IMR-90 (cell line): Measurements from ENCODE around the gene CROCC2. TPM values are rescaled to one million over a fixed set of nuclear protein-coding genes. Genes with fewer than 3 reads are reported as not detected.

Experiments
- ATAC-seq: fragments of 200-7000 bp; cut with Tn5 transposase; 2 replicates; pipeline ENCODE4 v1.9.1; 2020; ENCODE audit warnings: low read depth, mild to moderate bottlenecking, moderate library complexity
- BruUV-seq: library from RNA; stranded (reverse); fragments of 400-500 nt; replicated peaks from 2 replicates; lab custom pipeline; 2021; lab: Mats Ljungman, UMichigan
- CTCF ChIA-PET: fragments of 300-600 bp; formaldehyde crosslinking; extraction: SDS; loops from one replicate; lab custom pipeline; 2021; ENCODE audit warnings: antibody characterized with exemption; lab: Yijun Ruan, JAX
- POLR2A ChIA-PET: fragments of 300-600 bp; sonication (Branson Sonifier 250); formaldehyde crosslinking; loops from one replicate; lab custom pipeline; 2022; ENCODE audit warnings: antibody characterized with exemption; ENCODE audit not compliant: unreplicated experiment; lab: Charles Lee
- DNase-seq: peaks from one replicate; pipeline ENCODE4 v3.0.0; 2013
- H2AFZ ChIP-seq: replicated peaks from 2 replicates; pipeline ENCODE3; 2013; ENCODE audit warnings: low read length, mild to moderate bottlenecking; ENCODE audit not compliant: poor library complexity
- H2AK5ac ChIP-seq: 2 replicates; pipeline ENCODE4 v1.6.1; 2013; ENCODE audit warnings: low read depth, low read length, inconsistent platforms
- H2AK9ac ChIP-seq: replicated peaks from 2 replicates; pipeline ENCODE3; 2013; ENCODE audit warnings: mild to moderate bottlenecking, low read depth, low read length, moderate library complexity; ENCODE audit not compliant: poor library complexity
- H2BK120ac ChIP-seq: 2 replicates; pipeline ENCODE4 v1.6.1; 2013; ENCODE audit warnings: low read depth, low read length, inconsistent platforms
- H2BK15ac ChIP-seq: 3 replicates; pipeline ENCODE4 v1.6.1; 2013; ENCODE audit warnings: low read depth, low read length, inconsistent platforms
- H2BK20ac ChIP-seq: 2 replicates; pipeline ENCODE4 v1.6.1; 2013; ENCODE audit warnings: low read depth, mild to moderate bottlenecking, inconsistent platforms, low read length, moderate library complexity
- H2BK5ac ChIP-seq: 2 replicates; pipeline ENCODE4 v1.6.1; 2013; ENCODE audit warnings: mild to moderate bottlenecking, low read depth, low read length, inconsistent platforms; ENCODE audit not compliant: poor library complexity, severe bottlenecking
- H3K14ac ChIP-seq: replicated peaks from 2 replicates; pipeline ENCODE4 v1.6.1; 2013; ENCODE audit warnings: low read depth, low read length, inconsistent platforms
- H3K18ac ChIP-seq: 2 replicates; pipeline ENCODE4 v1.6.1; 2013; ENCODE audit warnings: low read depth, low read length, control low read depth
- H3K23ac ChIP-seq: 2 replicates; pipeline ENCODE4 v1.6.1; 2013; ENCODE audit warnings: low read depth, low read length, inconsistent platforms
- H3K27ac ChIP-seq: 2 replicates; pipeline ENCODE4 v1.5.1; 2013; ENCODE audit warnings: mild to moderate bottlenecking, control low read depth, low read length; ENCODE audit not compliant: insufficient read depth
- H3K27me3 ChIP-seq: 2 replicates; pipeline ENCODE4 v1.6.1; 2013; ENCODE audit warnings: low read length; ENCODE audit not compliant: control insufficient read depth, insufficient read depth
- H3K36me3 ChIP-seq: 2 replicates; pipeline ENCODE4 v1.6.1; 2013; ENCODE audit warnings: low read length, mixed read lengths; ENCODE audit not compliant: control insufficient read depth, insufficient read depth
- H3K4ac ChIP-seq: 2 replicates; pipeline ENCODE4 v1.6.1; 2013; ENCODE audit warnings: low read depth, low read length, inconsistent platforms
- H3K4me1 ChIP-seq: 2 replicates; pipeline ENCODE4 v1.6.1; 2013; ENCODE audit warnings: low read length, mixed read lengths; ENCODE audit not compliant: control insufficient read depth, insufficient read depth
- H3K4me2 ChIP-seq: 2 replicates; pipeline ENCODE4 v1.6.1; 2013; ENCODE audit warnings: low read depth, mild to moderate bottlenecking, control low read depth, low read length, moderate library complexity
- H3K4me3 ChIP-seq: 2 replicates; pipeline ENCODE4 v1.5.1; 2013; ENCODE audit warnings: low read depth, mild to moderate bottlenecking, control low read depth, low read length, moderate library complexity; ENCODE audit not compliant: insufficient read depth
- H3K56ac ChIP-seq: 2 replicates; pipeline ENCODE4 v1.6.1; 2013; ENCODE audit warnings: low read length, inconsistent platforms; ENCODE audit not compliant: insufficient read depth; ENCODE audit errors: extremely low read depth
- H3K79me1 ChIP-seq, 2 experiments: 2 replicates each; pipeline ENCODE4 v1.6.1; 2013; ENCODE audit warnings: low read length in 2 of 2, inconsistent platforms in 1 of 2, low read depth in 1 of 2
- H3K9ac ChIP-seq: 2 replicates; pipeline ENCODE4 v1.6.1; 2013; ENCODE audit warnings: low read depth, low read length, control low read depth
- H3K9me1 ChIP-seq: 2 replicates; pipeline ENCODE4 v1.6.1; 2013; ENCODE audit warnings: low read length, inconsistent platforms; ENCODE audit not compliant: insufficient read depth
- H3K9me3 ChIP-seq: 2 replicates; pipeline ENCODE4 v1.6.1; 2013; ENCODE audit warnings: low read length; ENCODE audit not compliant: control insufficient read depth, insufficient read depth
- H4K20me1 ChIP-seq: 2 replicates; pipeline ENCODE4 v1.6.1; 2013; ENCODE audit warnings: low read length, inconsistent platforms; ENCODE audit not compliant: insufficient read depth
- H4K5ac ChIP-seq: 2 replicates; pipeline ENCODE4 v1.6.1; 2013; ENCODE audit warnings: mild to moderate bottlenecking, low read depth, low read length, control low read depth
- H4K8ac ChIP-seq, 2 experiments: 2 replicates each; pipeline ENCODE4 v1.6.1; 2013; ENCODE audit warnings: low read depth in 2 of 2, low read length in 2 of 2, control low read depth in 1 of 2, inconsistent platforms in 1 of 2
- H4K91ac ChIP-seq: 2 replicates; pipeline ENCODE4 v1.6.1; 2013; ENCODE audit warnings: low read depth, low read length, inconsistent platforms; ENCODE audit not compliant: insufficient read depth
- FOS ChIP-seq: fragments of 150-350 bp; IDR thresholded peaks from 2 replicates; pipeline ENCODE4 v1.6.1; 2016; ENCODE audit warnings: low read depth, low read length
- MAFK ChIP-seq: IDR thresholded peaks from 2 replicates; pipeline ENCODE4 v1.6.1; 2012; ENCODE audit warnings: low read depth, low read length, improper control_type of control experiment
- MAZ ChIP-seq: IDR thresholded peaks from 2 replicates; pipeline ENCODE4 v1.6.1; 2012; ENCODE audit warnings: low read depth, mild to moderate bottlenecking, low read length, improper control_type of control experiment, moderate library complexity, borderline replicate concordance
- NFE2L2 ChIP-seq: fragments of 150-350 bp; IDR thresholded peaks from 2 replicates; pipeline ENCODE4 v1.6.1; 2016; ENCODE audit warnings: low read depth, mild to moderate bottlenecking, low read length
- POLR2A ChIP-seq: IDR thresholded peaks from 2 replicates; pipeline ENCODE4 v1.6.1; 2012; ENCODE audit warnings: mild to moderate bottlenecking, low read depth, low read length
- RCOR1 ChIP-seq: IDR thresholded peaks from 2 replicates; pipeline ENCODE4 v1.6.1; 2012; ENCODE audit warnings: mild to moderate bottlenecking, low read length, improper control_type of control experiment; ENCODE audit not compliant: insufficient replicate concordance
- RFX5 ChIP-seq: IDR thresholded peaks from 2 replicates; pipeline ENCODE4 v1.8.0; 2012; ENCODE audit warnings: low read depth, mild to moderate bottlenecking, low read length, moderate library complexity
- SMC3 ChIP-seq: fragments of 150-350 bp; IDR thresholded peaks from 2 replicates; pipeline ENCODE4 v1.6.1; 2016; ENCODE audit warnings: low read depth, mild to moderate bottlenecking, antibody characterized with exemption, low read length, moderate library complexity
- USF2 ChIP-seq: fragments of 150-350 bp; IDR thresholded peaks from 2 replicates; pipeline ENCODE4 v1.6.1; 2017; ENCODE audit warnings: mild to moderate bottlenecking, antibody characterized with exemption, low read length, low read depth
- WGBS, 2 experiments: methylation state at CpG; one replicate each; pipeline versions ENCODE4 v1.1.5 to v1.1.7; 2013; ENCODE audit warnings: missing lambda C conversion rate in 2 of 2; ENCODE audit not compliant: insufficient read length in 1 of 2; ENCODE audit errors: extremely low coverage in 2 of 2; 5-methylcytosine and 5-hydroxymethylcytosine counted together
- dilution Hi-C: fragments of 300-500 bp; cut with HindIII; formaldehyde crosslinking; loops from one replicate; pipeline ENCODE4 v1.14.3; 2018; ENCODE audit warnings: low sequenced_read_pairs; ENCODE audit not compliant: unreplicated experiment
- in situ Hi-C: fragments of 300-500 bp; cut with MboI; formaldehyde crosslinking; loops from 3 replicates; pipeline ENCODE4 v1.14.3; 2019; ENCODE audit warnings: low sequenced_read_pairs, inconsistent platforms, mixed read lengths
- intact Hi-C: fragments of 100-400 bp; cut with micrococcal nuclease; formaldehyde crosslinking; loops from 2 replicates; pipeline ENCODE4 v1.10.0; 2022
- polyA plus RNA-seq, 3 experiments: library from polyadenylated mRNA; depleted of rRNA; stranded (reverse); fragments of >200 nt; gene quantifications; 2 replicates each; pipeline ENCODE4 v1.2.3, GENCODE V29; 2012; ENCODE audit warnings: low replicate concordance in 1 of 3
- total RNA-seq: library from RNA; depleted of rRNA; stranded (reverse); fragments of >200 nt; gene quantifications from 2 replicates; pipeline ENCODE4 v1.2.3, GENCODE V29; 2012

CROCC2 gene
- total and polyA plus RNA-seq, 2 of the 4 experiments (the other 2 are of a cell fraction): not detected

- DNase-seq (no peak), ATAC-seq (no peak)
- dilution Hi-C loops (no loop called here), in situ Hi-C loops (no loop called here), intact Hi-C loops (no loop called here)
- no peak overlapping the region for H3K14ac ChIP-seq
- H2BK20ac ChIP-seq: no peak overlapping the region
- H3K79me1 ChIP-seq: no peaks in the 10 kb centered on the region
- no CpG with 5 or more reads among the region's 7 CpGs for WGBS, 2 experiments
- H4K20me1 ChIP-seq: no peaks in the 10 kb centered on the region
- H3K36me3 ChIP-seq: no peaks in the 10 kb centered on the region
- CTCF ChIA-PET: no interaction called here
- H2AK5ac ChIP-seq: no peak overlapping the region
- peaks cover 8% of the 10 kb centered on the region; the same call in 1 of the 2 replicates for H3K4me1 ChIP-seq
- no peak overlapping the region for H3K23ac ChIP-seq
- no peaks in the 10 kb centered on the region for H3K9me3 ChIP-seq
- no peak overlapping the region for H3K4ac ChIP-seq
- H2BK5ac ChIP-seq: no peak overlapping the region
- H4K5ac ChIP-seq: no peak overlapping the region; the same call in 1 of the 2 replicates
- no peak overlapping the region for H4K8ac ChIP-seq
- H3K27me3 ChIP-seq: peaks cover 17% of the 10 kb centered on the region
- H3K56ac ChIP-seq: no peak overlapping the region
- peak overlapping the region; percentile 90 for H3K4me2 ChIP-seq
- no peak overlapping the region for H3K18ac ChIP-seq
- no peaks in the 10 kb centered on the region for H3K9me1 ChIP-seq
- no peak overlapping the region for H2BK15ac ChIP-seq
- no peak overlapping the region for H3K4me3 ChIP-seq
- no peak overlapping the region for H2AK9ac ChIP-seq
- POLR2A ChIA-PET: no interaction called here
- BruUV-seq: no TSS peak
- no peak overlapping the region for H2BK120ac ChIP-seq
- H3K27ac ChIP-seq: no peak overlapping the region
- H4K91ac ChIP-seq: no peak overlapping the region
- H3K9ac ChIP-seq: peak overlapping the region; percentile 46; the same call in 1 of the 2 replicates
- no peak overlapping the region for H2AFZ ChIP-seq
- TF ChIP-seq SMC3: no peak
- TF ChIP-seq NFE2L2: no peak
- TF ChIP-seq RFX5: no peak
- TF ChIP-seq MAZ: no peak
- no peak for TF ChIP-seq FOS
- no peak for TF ChIP-seq POLR2A
- no peak for TF ChIP-seq USF2
- TF ChIP-seq MAFK: peak; percentile 35; the same call in 1 of the 2 replicates
- TF ChIP-seq RCOR1: no peak
Observed at GRCh38 chr2:240927390-240927781, 21.2 kb downstream of the CROCC2 start.
